Naive B cell (primary cell): ENCODE measurements around the gene NAPSA. TPM values are rescaled to one million over a fixed set of nuclear protein-coding genes. Genes with fewer than 3 reads are reported as not detected.
A peak's percentile ranks its signal among the peaks of the same experiment; 100 is the strongest.

Experiments
- ATAC-seq, 2 donors: fragments of 150-1000 bp; cut with Tn5 transposase; 2 replicates each; pipeline ENCODE4 v1.10.0; 2021; ENCODE audit warnings: low read depth in 2 of 2, mild to moderate bottlenecking in 2 of 2, moderate library complexity in 2 of 2
- DNase-seq: peaks from one replicate; pipeline ENCODE4 v3.0.0; 2022
- H3K27ac Mint-ChIP-seq, 6 donors: one replicate each; pipeline ENCODE4 v1.8.0; 2020 to 2022; ENCODE audit warnings: mild to moderate bottlenecking in 6 of 6, mixed read lengths in 6 of 6, moderate library complexity in 5 of 6, inconsistent platforms in 2 of 6
- H3K27me3 Mint-ChIP-seq, 3 donors: one replicate each; pipeline ENCODE4 v1.8.0; 2021 to 2022; ENCODE audit warnings: mixed read lengths in 3 of 3, mild to moderate bottlenecking in 1 of 3
- H3K36me3 Mint-ChIP-seq, 2 donors: one replicate each; pipeline ENCODE4 v1.8.0; 2020 to 2022; ENCODE audit warnings: mixed read lengths in 2 of 2, inconsistent platforms in 1 of 2, mild to moderate bottlenecking in 1 of 2
- H3K4me1 Mint-ChIP-seq, 3 donors: one replicate each; pipeline ENCODE4 v1.8.0; 2020 to 2022; ENCODE audit warnings: mixed read lengths in 3 of 3, inconsistent platforms in 1 of 3, mild to moderate bottlenecking in 1 of 3, moderate library complexity in 1 of 3
- H3K4me3 Mint-ChIP-seq, 8 donors: one replicate each; pipeline ENCODE4 v1.8.0; 2020 to 2022; ENCODE audit warnings: mild to moderate bottlenecking in 8 of 8, mixed read lengths in 8 of 8, moderate library complexity in 8 of 8, inconsistent platforms in 2 of 8
- H3K9me3 Mint-ChIP-seq, 7 donors: one replicate each; pipeline ENCODE4 v1.8.0; 2020 to 2022; ENCODE audit warnings: mixed read lengths in 7 of 7, mild to moderate bottlenecking in 5 of 7, inconsistent platforms in 2 of 7, moderate library complexity in 1 of 7
- polyA plus RNA-seq, 6 donors: library from polyadenylated mRNA; unstranded; fragments of 300-500 nt; fragmentation: Illumina TruSeq; gene quantifications; one replicate each; pipeline ENCODE4 v1.2.3, GENCODE V29; 2021; ENCODE audit warnings: low read depth in 6 of 6

Gene NAPSA
- polyA plus RNA-seq, 6 donors from 2014 or later = 0.38 to 1.8 (median 1.1) TPM; not detected in 1

DNA sequence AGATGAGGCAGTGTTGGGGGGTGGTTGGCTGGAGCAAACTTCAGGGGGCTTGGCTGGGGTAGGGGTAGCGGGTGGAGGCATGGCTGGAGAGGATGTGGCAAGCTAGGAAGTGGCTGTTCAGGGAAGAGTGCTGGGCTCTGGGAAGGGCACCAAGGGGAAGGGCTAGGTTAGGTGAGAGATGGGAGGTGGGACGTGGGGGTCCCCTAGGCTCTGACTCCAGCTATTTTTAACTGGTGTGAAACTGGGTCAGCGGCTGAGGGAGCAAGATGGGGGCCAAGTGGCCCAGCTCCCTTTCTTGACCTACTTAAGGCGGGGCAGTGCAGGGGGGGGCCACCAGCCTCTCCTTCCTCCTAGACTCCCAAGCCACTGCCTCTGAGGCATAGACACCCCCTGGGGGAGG lies 43.6 kb downstream of the NAPSA start:
- Mint-ChIP-seq H3K27ac (no peak overlapping the region), H3K27me3 (peaks cover 2 to 12% (median 4%) of the 10 kb centered on the region in 3 donors), H3K4me1 (peaks cover 14 to 31% (median 26%) of the 10 kb centered on the region in 3 donors), H3K4me3 (peak overlapping the region in 1 of 8 donors; percentile 35), H3K9me3 (peaks cover 0 to 4% (median 1%) of the 10 kb centered on the region in 7 donors), H3K36me3 (peaks cover 0 to 16% of the 10 kb centered on the region in 2 donors)
- ATAC-seq (no peak), DNase-seq (no peak)

- Mint-ChIP-seq H3K4me3 (peak overlapping the region in 1 of 8 donors; percentile 7), H3K4me1 (peaks cover 18 to 30% (median 24%) of the 10 kb centered on the region in 3 donors), H3K27me3 (peaks cover 4 to 21% (median 10%) of the 10 kb centered on the region in 3 donors), H3K9me3 (peaks cover 0 to 4% (median 1%) of the 10 kb centered on the region in 7 donors), H3K27ac (peak overlapping the region in 1 of 6 donors; percentile 86), H3K36me3 (peaks cover 0 to 15% of the 10 kb centered on the region in 2 donors)
- no peak for DNase-seq
- no peak for ATAC-seq
Observed at GRCh38 chr19:50320596-50320995, 44.8 kb downstream of the NAPSA start.

DNA sequence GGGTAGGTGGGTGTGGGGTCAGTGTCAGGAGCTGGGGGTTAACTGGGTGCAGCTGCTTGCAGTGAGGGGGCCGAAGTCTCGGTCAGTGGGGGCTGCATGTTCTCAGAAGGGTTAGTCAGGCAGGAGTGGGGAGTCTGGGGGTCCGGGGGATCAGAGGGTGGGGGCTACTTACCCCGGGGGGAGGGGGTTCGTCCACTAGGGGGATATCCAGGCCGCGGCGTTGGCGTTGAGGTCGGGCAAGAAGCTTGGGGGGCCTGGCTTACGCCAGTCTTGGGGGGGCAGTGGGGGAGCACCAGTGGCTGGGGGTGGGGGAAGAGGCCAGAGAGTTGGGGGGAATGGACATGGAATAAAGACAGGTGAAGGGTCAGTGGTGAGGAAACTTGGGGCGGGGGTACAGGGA lies 45.4 kb downstream of the NAPSA start:
- H3K9me3 Mint-ChIP-seq = peaks cover 0 to 6% (median 1%) of the 10 kb centered on the region in 7 donors
- DNase-seq (no peak), ATAC-seq (no peak)
- H3K27ac Mint-ChIP-seq = no peak overlapping the region
- peaks cover 6 to 26% (median 15%) of the 10 kb centered on the region in 3 donors for H3K27me3 Mint-ChIP-seq
- H3K36me3 Mint-ChIP-seq = peaks cover 0 to 19% of the 10 kb centered on the region in 2 donors
- H3K4me1 Mint-ChIP-seq = peaks cover 18 to 30% (median 24%) of the 10 kb centered on the region in 3 donors
- H3K4me3 Mint-ChIP-seq = no peak overlapping the region

DNA sequence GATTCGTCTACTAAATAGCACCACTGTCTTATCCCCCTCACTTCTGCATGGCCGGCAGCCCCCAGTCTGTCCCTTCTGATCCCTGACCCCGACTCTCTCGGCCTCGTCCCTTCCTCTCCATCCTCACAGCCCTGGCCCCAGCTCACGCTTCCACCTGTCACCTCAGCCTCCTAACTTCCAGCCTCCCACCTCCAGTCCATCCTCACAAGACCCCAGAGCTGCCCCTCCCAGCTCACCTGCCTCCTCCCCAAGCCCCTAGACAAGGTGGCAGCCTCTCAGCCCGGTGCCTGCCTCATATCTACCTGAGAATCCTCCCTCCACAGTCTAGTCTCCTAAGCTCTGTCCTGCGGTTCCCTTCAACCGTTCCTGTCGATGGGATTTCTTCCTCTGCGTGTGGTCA lies 46.3 kb downstream of the NAPSA start:
- Mint-ChIP-seq H3K4me3 (peak overlapping the region in 1 of 8 donors; percentile 41), H3K4me1 (peaks cover 20 to 29% (median 22%) of the 10 kb centered on the region in 3 donors), H3K36me3 (peaks cover 0 to 24% of the 10 kb centered on the region in 2 donors), H3K27ac (no peak overlapping the region), H3K27me3 (peaks cover 11 to 35% (median 24%) of the 10 kb centered on the region in 3 donors), H3K9me3 (peaks cover 0 to 8% (median 2%) of the 10 kb centered on the region in 7 donors)
- DNase-seq (no peak), ATAC-seq (no peak)

DNA sequence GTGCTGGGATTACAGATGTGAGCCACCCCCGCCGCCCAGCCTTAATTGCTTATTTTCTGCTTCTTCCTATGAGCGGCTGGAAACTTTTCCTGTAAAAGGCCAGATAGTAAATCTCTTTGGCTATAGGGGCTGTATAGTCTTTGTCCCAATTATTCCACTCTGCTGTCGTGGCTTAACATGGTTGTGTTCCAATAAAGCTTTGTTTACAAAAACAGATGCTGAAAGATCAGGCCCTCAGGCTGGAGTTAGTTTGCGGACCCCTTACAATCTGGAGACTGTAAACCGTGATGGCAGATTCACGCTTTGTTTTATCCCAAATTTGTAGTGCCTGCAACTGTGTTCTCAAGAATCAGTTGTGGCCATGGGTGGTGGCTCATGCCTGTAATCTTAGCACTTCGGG lies 47.0 kb downstream of the NAPSA start:
- no peak for DNase-seq
- Mint-ChIP-seq H3K36me3 (peaks cover 0 to 23% of the 10 kb centered on the region in 2 donors), H3K4me3 (no peak overlapping the region), H3K4me1 (peaks cover 26 to 33% (median 27%) of the 10 kb centered on the region in 3 donors), H3K27ac (peak overlapping the region in 1 of 6 donors; percentile 33), H3K9me3 (peaks cover 0 to 8% (median 2%) of the 10 kb centered on the region in 7 donors), H3K27me3 (peaks cover 18 to 42% (median 31%) of the 10 kb centered on the region in 3 donors)
- ATAC-seq = no peak

- Mint-ChIP-seq H3K27ac (no peak overlapping the region), H3K4me3 (peak overlapping the region in 2 of 8 donors; percentile 30 to 72), H3K9me3 (peaks cover 0 to 8% (median 2%) of the 10 kb centered on the region in 7 donors), H3K36me3 (peaks cover 0 to 16% of the 10 kb centered on the region in 2 donors), H3K27me3 (peaks cover 23 to 54% (median 36%) of the 10 kb centered on the region in 3 donors), H3K4me1 (peaks cover 29 to 32% (median 31%) of the 10 kb centered on the region in 3 donors)
- DNase-seq (no peak), ATAC-seq (no peak)
Observed at GRCh38 chr19:50317115-50317514, 48.3 kb downstream of the NAPSA start.

DNA sequence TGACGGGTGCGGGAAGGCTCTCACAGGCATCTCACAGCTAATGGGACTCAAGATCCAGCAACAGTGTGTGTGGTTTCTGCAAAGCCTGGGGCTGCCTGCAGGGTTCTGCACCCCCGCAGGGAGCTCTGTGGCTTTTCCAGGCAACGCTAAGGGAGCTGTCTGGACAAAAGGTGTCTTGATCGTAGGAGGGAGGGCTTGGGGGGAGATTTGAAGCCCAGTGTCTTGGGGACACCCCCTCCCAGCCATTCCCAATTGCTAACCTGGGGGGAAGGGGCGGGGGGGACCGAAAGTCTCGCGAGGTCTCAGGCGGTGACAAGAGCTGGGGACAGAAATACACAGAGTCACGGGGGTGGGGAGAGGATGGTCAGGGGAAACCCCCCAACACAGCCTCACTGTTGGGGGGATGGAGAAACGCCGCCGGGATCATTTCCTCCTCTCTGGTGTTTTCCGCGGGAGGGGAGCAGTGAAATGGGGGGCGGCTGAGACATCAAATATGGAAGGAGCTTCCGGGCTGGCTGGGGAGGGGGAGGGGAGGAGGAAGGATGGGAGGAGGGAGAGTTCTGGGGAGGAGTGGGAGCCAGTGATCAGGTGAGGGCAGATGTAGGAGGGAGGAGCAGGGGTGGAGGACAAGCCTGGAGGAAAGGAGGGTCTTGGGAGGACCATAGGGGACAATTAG lies 49.5 kb downstream of the NAPSA start:
- ATAC-seq (peak; percentile 70 to 83), DNase-seq (no peak)
- Mint-ChIP-seq H3K27ac (peak overlapping the region in 1 of 6 donors; percentile 51), H3K27me3 (peaks cover 25 to 64% (median 36%) of the 10 kb centered on the region in 3 donors), H3K4me3 (peak overlapping the region in 6 of 8 donors; percentile 61 to 74 (median 68)), H3K4me1 (peaks cover 28 to 36% (median 34%) of the 10 kb centered on the region in 3 donors), H3K36me3 (peaks cover 0 to 16% of the 10 kb centered on the region in 2 donors), H3K9me3 (peaks cover 0 to 8% (median 2%) of the 10 kb centered on the region in 7 donors)

GRCh38 chr19:50314724-50315708 lies 50.4 kb downstream of the NAPSA start:
- peaks cover 29 to 73% (median 43%) of the 10 kb centered on the region in 3 donors for H3K27me3 Mint-ChIP-seq
- no peak for ATAC-seq
- peaks cover 28 to 36% (median 34%) of the 10 kb centered on the region in 3 donors for H3K4me1 Mint-ChIP-seq
- DNase-seq = no peak
- peaks cover 0 to 8% (median 2%) of the 10 kb centered on the region in 7 donors for H3K9me3 Mint-ChIP-seq
- H3K36me3 Mint-ChIP-seq = peaks cover 0 to 16% of the 10 kb centered on the region in 2 donors
- H3K4me3 Mint-ChIP-seq = peak overlapping the region in 5 of 8 donors; percentile 12 to 70 (median 51)
- peak overlapping the region in 1 of 6 donors; percentile 24 for H3K27ac Mint-ChIP-seq

- peaks cover 0 to 17% of the 10 kb centered on the region in 2 donors for H3K36me3 Mint-ChIP-seq
- H3K4me1 Mint-ChIP-seq = peaks cover 28 to 36% (median 34%) of the 10 kb centered on the region in 3 donors
- peak overlapping the region in 5 of 8 donors; percentile 9 to 85 (median 42) for H3K4me3 Mint-ChIP-seq
- DNase-seq (no peak), ATAC-seq (peak; percentile 27 to 48)
- peaks cover 0 to 8% (median 2%) of the 10 kb centered on the region in 7 donors for H3K9me3 Mint-ChIP-seq
- H3K27ac Mint-ChIP-seq = peak overlapping the region in 1 of 6 donors; percentile 47
- peaks cover 29 to 84% (median 53%) of the 10 kb centered on the region in 3 donors for H3K27me3 Mint-ChIP-seq
Observed at GRCh38 chr19:50313812-50314536, 51.5 kb downstream of the NAPSA start.

DNA sequence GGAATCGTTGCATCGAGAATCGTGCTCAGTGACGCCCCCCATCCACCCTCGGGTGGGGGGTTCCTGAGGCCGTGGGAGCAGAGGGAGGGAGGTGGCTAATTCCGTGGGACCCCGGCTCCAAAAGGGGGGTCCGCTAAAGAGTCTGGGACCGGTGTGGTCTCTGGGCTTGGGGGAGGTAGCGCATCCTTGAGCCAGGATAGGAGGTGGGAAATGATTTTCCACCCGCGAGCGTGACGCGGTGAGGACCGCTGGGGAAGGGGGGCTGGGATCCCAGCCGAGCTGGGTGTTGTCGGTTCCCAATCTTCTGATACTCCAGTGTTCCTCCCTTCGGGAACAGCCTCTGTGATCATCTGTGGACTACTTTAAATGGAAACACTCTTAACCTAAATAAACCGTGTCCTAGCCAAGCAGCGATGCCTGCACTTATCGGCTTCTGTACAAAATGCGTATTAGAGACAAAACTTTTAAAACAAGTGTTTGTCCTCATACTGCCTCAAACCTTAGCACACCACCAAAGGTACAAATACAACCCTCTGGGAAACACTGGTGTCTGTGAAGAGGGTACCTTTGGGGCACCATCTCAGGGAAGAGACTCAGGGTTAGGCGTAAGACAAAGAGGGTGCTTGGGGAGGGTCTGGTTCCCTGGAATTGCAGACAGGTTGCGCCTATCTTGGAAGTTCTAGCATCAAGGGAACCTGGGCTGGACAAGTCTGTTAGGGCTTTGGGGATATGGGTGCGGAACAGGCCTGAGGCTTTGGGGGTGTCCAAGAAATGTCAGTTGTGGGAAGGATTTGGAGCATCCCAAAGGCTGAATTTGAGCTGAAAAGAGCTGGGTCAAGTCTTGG lies 52.2 kb downstream of the NAPSA start:
- H3K27ac Mint-ChIP-seq = peak overlapping the region in 1 of 6 donors; percentile 17

GRCh38 chr19:50311723-50312635 lies 53.5 kb downstream of the NAPSA start:
- ATAC-seq = no peak
- peak overlapping the region in 1 of 6 donors; percentile 65 for H3K27ac Mint-ChIP-seq
- H3K27me3 Mint-ChIP-seq = peaks cover 41 to 93% (median 72%) of the 10 kb centered on the region in 3 donors
- no peak for DNase-seq
- H3K9me3 Mint-ChIP-seq = peaks cover 8 to 21% (median 13%) of the 10 kb centered on the region in 7 donors
- H3K4me1 Mint-ChIP-seq = peaks cover 23 to 36% (median 27%) of the 10 kb centered on the region in 3 donors
- no peak overlapping the region for H3K4me3 Mint-ChIP-seq
- H3K36me3 Mint-ChIP-seq = peaks cover 4 to 32% of the 10 kb centered on the region in 2 donors

More for the DNA sequence above, 52.2 kb downstream of the NAPSA start:
- peaks cover 4 to 13% (median 6%) of the 10 kb centered on the region in 7 donors for H3K9me3 Mint-ChIP-seq
- ATAC-seq (no peak), DNase-seq (no peak)
- H3K4me3 Mint-ChIP-seq = peak overlapping the region in 3 of 8 donors; percentile 1 to 73 (median 23)
- peaks cover 28 to 36% (median 34%) of the 10 kb centered on the region in 3 donors for H3K4me1 Mint-ChIP-seq
- peaks cover 33 to 92% (median 61%) of the 10 kb centered on the region in 3 donors for H3K27me3 Mint-ChIP-seq
- H3K36me3 Mint-ChIP-seq = peaks cover 0 to 25% of the 10 kb centered on the region in 2 donors
